HG03045 (cell line): Measurements from ENCODE around the gene PRR11.
"Not testable (repeated sequence)": the region's sequence is repeated elsewhere in the genome, so short reads cannot be mapped to it uniquely, and the experiment has no call there.

Experiments used
- ATAC-seq: cut with Tn5 transposase; IDR thresholded peaks from one replicate; pipeline ENCODE4 v1.9.1; 2021; ENCODE audit warnings: mild to moderate bottlenecking, moderate library complexity; ENCODE audit not compliant: unreplicated experiment

The PRR11 gene

DNA sequence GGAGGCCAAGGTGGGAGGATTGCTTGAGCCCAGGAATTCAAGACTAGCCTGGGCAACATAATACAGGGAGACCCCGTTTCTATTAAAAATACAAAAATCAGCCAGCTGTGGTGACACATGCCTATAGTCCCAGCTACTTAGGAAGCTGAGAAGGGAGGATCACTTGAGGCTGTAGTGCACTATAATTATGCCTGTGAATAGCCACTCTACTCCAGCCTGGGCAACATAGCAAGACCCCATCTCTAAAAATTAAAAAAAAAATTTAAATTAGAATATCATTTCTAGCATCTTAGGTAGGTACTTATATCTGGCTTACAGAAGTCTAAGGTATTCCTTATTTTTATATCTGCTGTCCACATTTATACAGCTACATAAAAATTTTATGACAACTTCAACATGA, 46.8 kb downstream of the PRR11 start:
- ATAC-seq: no peak

GRCh38 chr17:59219370-59219769, 63.8 kb downstream of the PRR11 start:
- no peak for ATAC-seq

GRCh38 chr17:59219992-59220327, 64.4 kb downstream of the PRR11 start:
- ATAC-seq: no peak

GRCh38 chr17:59220328-59221158, 65.0 kb downstream of the PRR11 start, which contains the start of gene GDPD1:
Gene GDPD1, plus strand, starts transcription at chr17:59220511. Its CDS starts 99 bp downstream, at chr17:59220610.
- peak; percentile 95 for ATAC-seq

DNA sequence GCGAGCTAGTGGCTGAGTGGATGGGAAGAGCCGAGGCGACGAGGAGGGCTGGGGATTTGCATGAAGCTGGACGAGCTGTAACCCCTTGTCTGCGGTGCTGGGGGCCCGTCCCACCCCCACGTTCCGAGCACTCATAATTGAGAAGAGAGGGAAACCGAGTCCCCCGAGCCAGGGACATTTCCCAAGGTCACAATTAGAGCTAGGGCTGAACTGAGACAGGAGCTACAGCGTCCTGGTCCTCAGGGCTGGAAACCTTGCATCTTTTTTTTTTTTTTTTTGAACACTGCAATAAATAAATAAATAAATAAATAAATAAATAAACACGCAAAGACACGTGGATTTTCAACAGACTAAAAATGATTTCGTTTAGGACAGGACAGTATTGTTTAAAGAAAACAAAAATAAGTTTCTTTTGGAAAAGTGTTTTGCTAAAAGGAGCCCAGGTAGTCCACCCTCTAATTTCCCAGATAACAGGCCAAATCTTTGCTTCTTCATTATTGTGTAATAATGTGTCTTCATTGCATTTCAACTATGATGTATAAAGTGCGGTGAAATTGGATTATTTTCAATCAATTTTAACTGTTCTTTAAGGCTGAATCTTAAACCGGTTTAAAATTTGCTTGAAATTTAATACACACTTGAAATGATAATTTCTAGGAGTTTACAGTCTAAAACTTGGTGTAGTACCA, 65.8 kb downstream of the PRR11 start:
- ATAC-seq: no peak

DNA sequence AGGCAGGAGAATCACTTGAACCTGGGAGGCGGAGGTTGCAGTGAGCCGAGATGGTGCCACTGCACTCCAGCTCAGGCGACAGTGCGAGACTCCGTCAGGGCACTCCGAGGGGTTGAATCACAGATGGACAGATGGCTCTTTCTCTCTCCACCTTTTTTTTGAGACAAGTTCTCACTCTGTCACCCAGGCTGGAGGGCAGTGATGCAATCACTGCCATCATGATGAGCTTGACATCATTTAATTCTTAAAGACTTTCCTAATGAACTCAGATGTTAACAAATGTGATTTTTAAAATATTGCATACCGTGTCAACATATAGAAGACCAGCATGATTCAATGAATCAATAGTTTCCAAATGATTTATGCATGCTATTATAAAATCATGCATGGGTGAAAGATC, 68.3 kb downstream of the PRR11 start:
- ATAC-seq: no peak

- ATAC-seq: not testable (repeated sequence)
Measured at GRCh38 chr17:59228588-59228987, 73.0 kb downstream of the PRR11 start.

GRCh38 chr17:59230764-59231163, 75.2 kb downstream of the PRR11 start:
- ATAC-seq: no peak

DNA sequence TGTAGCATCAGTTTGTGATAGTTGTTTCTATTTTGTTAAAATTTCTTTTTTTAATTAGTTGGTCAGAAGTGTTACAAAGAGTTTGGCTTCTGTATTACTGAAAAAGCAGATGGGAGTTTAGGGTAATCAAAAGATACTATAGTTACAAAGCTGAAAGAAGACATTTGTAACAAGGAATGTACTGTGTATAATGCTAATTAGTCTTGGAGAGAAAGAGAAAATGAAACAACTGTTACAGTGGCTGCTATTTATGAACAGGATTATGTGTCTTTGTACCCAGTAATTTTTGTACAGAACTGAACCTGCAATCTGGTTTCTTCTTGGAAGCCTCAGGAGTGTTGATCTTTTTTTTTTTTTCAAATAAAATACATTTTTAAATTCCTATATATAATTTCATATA, 79.1 kb downstream of the PRR11 start:
- no peak for ATAC-seq

DNA sequence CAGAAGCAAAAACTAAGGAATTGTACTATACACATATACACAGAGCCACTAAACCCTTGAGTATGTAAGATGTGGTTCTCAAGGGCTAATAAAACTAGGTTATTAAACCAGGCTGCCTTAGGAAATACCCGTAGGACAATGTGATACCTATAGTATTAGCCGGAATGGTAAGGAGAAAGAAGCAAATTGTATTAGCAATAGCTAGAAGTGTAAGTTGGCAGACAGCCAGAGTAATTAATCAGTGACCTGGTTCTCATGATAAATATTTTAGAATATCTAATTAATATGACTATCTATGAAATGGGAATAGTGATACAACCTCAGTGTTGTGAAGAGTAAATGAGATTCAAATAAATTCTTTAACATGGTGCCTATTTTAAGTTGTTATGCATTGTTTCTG, 83.4 kb downstream of the PRR11 start:
- no peak for ATAC-seq

DNA sequence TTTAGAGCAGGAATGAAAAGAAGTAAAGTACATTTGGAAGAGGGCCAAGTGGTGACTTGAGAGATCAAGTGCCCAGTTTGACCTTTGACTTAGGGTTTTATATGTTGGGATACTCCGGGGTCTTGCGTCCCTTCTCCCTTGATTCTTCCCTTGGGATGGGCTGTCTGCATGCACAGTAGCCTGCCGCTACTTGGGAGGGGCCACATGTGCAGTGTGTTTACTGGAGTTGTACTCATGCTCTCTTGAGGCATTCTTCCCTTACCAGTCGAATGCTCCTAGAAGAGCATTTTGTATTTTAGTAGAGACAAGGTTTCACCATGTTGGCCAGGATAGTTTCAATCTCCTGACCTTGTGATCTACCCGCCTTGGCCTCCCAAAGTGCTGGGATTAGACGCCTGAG, 88.5 kb downstream of the PRR11 start:
- ATAC-seq: no peak
